Right kidney (tissue), 1 donor: ENCODE data around the gene VRTN.
"Not testable (repeated sequence)": the region's sequence is repeated elsewhere in the genome, so short reads cannot be mapped to it uniquely, and the experiment has no call there.

Experiments used
- DNase-seq: peaks from one replicate; pipeline ENCODE4 v3.0.0-alpha.2; 2016

The VRTN gene

DNA sequence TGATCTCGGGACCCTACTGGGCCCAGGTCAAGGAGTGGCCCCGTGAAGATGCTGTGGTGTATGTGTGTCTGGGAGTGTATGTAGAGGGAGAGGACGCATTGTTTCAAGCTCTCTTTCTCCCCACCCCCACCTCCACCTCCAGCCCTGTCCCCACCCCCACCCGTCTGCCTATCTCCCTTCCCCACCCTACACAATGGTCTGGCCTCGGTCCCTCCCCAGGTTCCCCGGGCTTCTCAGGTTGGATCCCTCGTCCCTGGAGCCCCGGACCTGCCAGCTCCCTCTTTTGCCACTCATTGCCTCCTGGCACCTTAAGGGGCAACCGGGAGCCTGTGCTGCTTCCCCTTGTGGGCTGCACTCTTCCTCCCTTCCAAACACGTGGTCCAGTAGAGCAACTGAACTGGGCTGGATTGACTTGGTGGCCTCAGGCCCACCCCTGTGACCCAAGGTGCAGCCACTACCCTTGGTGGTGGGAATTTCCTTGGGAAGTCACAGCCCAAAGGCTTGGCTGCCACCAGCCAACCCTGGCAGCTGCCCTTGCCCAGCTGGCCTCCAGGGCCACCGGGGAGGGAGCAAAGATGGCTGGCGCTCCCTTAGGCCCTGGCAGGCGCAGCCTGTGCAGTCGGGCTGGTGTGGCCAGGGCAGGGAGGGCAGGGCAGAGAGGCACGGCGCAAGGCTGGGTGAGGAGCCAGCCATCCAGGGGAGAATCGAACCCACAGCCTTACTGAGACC, 628 bp downstream of the VRTN start:
- DNase-seq = no peak

DNA sequence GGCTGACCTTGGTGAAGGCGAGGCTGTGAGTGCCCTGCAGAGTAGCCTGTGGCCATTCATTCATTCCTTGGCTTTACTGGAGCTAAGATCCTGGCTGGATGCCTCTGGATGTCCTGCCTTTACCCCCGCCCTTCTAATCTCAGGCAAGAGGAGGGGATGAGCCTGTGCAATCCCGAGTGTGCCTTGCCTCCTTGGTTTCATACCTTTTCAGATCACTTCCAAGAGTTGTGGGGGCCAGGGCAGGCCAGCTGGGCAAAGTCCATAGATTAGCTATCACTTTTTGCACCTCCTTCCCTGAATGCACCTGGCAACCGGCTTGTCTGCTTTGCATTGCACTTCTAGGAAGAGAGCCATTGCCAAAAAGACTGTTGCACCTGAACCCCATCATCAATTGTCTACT, 1.5 kb downstream of the VRTN start:
- DNase-seq = no peak

- DNase-seq = no peak
Observed at GRCh38 chr14:74350211-74350927, 2.1 kb downstream of the VRTN start.

GRCh38 chr14:74350928-74351323, 2.7 kb downstream of the VRTN start:
- DNase-seq = no peak

DNA sequence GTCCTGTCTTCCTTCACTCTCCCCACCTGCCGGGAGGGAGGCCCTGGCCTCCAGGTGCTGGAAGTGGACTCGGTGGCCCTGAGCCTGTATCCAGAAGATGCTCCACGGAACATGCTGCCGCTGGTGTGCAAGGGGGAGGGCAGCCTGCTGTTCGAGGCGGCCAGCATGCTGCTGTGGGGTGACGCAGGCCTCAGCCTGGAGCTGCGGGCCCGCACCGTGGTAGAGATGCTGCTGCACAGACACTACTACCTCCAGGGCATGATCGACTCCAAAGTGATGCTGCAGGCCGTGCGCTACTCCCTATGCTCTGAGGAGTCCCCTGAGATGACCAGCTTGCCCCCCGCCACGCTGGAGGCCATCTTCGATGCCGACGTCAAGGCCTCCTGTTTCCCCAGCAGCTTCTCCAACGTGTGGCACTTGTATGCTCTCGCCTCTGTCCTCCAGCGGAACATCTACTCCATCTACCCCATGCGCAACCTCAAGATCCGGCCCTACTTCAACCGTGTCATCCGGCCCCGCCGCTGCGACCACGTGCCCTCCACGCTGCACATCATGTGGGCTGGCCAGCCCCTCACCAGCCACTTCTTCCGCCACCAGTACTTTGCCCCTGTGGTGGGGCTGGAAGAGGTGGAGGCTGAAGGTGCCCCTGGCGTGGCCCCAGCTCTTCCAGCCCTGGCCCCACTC, 8.8 kb downstream of the VRTN start:
- DNase-seq = no peak

DNA sequence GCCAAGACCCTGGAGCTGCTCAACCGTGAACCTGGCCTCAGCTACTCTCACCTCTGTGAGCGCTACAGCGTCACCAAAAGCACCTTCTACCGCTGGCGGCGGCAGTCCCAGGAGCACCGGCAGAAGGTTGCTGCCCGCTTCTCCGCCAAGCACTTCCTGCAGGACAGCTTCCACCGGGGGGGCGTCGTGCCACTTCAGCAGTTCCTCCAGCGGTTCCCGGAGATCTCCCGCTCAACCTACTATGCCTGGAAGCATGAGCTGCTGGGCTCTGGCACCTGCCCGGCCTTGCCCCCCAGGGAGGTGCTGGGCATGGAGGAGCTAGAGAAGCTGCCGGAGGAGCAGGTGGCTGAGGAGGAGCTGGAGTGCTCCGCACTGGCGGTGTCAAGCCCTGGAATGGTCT, 9.3 kb downstream of the VRTN start:
- DNase-seq = no peak

- DNase-seq = no peak
Observed at GRCh38 chr14:74358176-74358829, 10.0 kb downstream of the VRTN start.

GRCh38 chr14:74360163-74360562, 11.9 kb downstream of the VRTN start:
- DNase-seq = no peak

- DNase-seq = peak; percentile 42
Observed at GRCh38 chr14:74362361-74362915, 14.2 kb downstream of the VRTN start.

DNA sequence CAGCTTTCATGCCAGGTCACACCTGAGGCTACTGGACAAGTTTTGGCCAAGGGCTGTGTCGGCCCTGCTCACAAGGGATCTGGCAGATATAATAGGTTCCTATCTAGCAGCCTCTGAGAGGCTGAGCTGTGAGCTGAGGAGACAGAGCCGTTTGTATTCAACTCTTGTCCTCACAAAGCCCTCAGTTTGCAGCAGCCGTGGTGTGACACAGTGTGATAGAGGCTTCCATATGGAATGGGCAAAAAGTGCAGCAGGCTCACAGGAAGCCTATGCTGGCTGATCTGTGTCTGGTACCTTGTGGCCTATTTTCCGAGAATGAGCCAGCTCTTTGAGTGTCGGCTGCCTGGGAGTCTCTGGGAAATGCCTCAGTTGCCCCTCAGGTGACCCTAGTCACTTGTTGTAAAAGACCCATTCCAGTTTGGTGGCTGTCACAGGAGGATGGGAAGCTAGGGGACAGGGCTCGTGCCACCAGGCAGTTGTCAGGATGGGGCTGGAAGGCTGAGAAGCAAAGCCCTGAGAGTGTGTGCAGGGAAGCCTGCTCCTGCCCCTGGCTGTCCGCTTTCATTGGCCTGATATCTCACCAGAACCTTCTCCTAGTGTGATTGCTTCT, 16.1 kb downstream of the VRTN start:
- no peak for DNase-seq

- no peak for DNase-seq
Observed at GRCh38 chr14:74368026-74368425, 19.8 kb downstream of the VRTN start.

- DNase-seq = no peak
Observed at GRCh38 chr14:74368441-74368840, 20.2 kb downstream of the VRTN start.

GRCh38 chr14:74377976-74378690, 29.9 kb downstream of the VRTN start:
- no peak for DNase-seq

GRCh38 chr14:74380172-74380571, 31.9 kb downstream of the VRTN start:
- DNase-seq = no peak

- DNase-seq = no peak
Observed at GRCh38 chr14:74380845-74381244, 32.6 kb downstream of the VRTN start.

- not testable (repeated sequence) for DNase-seq
Observed at GRCh38 chr14:74381571-74381970, 33.3 kb downstream of the VRTN start.

- DNase-seq = no peak
Observed at GRCh38 chr14:74382231-74382630, 34.0 kb downstream of the VRTN start.

- DNase-seq = no peak
Observed at GRCh38 chr14:74389980-74390379, 41.7 kb downstream of the VRTN start.

- not testable (repeated sequence) for DNase-seq
Observed at GRCh38 chr14:74390505-74390904, 42.2 kb downstream of the VRTN start.

- DNase-seq = no peak
Observed at GRCh38 chr14:74391479-74391878, 43.2 kb downstream of the VRTN start.
